Activated CD8-positive, alpha-beta T cell treated with anti-CD3 and anti-CD28 coated beads for 36 hours (primary cell): ENCODE measurements around the gene SYT8. TPM values are rescaled to one million over a fixed set of nuclear protein-coding genes. Genes with fewer than 3 reads are reported as not detected.

ENCODE experiments used
- ATAC-seq: fragments of 200-7000 bp; cut with Tn5 transposase; one replicate; pipeline ENCODE4 v1.10.0; 2021; ENCODE audit warnings: mild to moderate bottlenecking, moderate library complexity
- CTCF ChIA-PET: fragments of 350-600 bp; sonication (Branson Sonifier 250); formaldehyde crosslinking; loops from one replicate; lab custom pipeline; 2021; ENCODE audit warnings: antibody characterized with exemption; lab: Charles Lee
- POLR2A ChIA-PET: fragments of 350-600 bp; sonication (Branson Sonifier 250); formaldehyde crosslinking; loops from one replicate; lab custom pipeline; 2021; ENCODE audit warnings: antibody characterized with exemption; lab: Charles Lee
- DNase-seq: peaks from one replicate; pipeline ENCODE4 v3.0.0-alpha.2; 2020
- H3K27ac Mint-ChIP-seq: one replicate; pipeline ENCODE4 v1.8.0; 2021; ENCODE audit warnings: mild to moderate bottlenecking, mixed read lengths
- H3K27me3 Mint-ChIP-seq: one replicate; pipeline ENCODE4 v1.8.0; 2021; ENCODE audit warnings: mixed read lengths
- H3K36me3 Mint-ChIP-seq: one replicate; pipeline ENCODE4 v1.8.0; 2021; ENCODE audit warnings: low read depth, mixed read lengths
- H3K4me1 Mint-ChIP-seq: one replicate; pipeline ENCODE4 v1.8.0; 2021; ENCODE audit warnings: low read depth, mixed read lengths
- H3K4me3 Mint-ChIP-seq: one replicate; pipeline ENCODE4 v1.8.0; 2021; ENCODE audit warnings: mild to moderate bottlenecking, moderate library complexity, mixed read lengths
- H3K9me3 Mint-ChIP-seq: one replicate; pipeline ENCODE4 v1.8.0; 2021; ENCODE audit warnings: mixed read lengths
- CTCF ChIP-seq: fragments of 200-600 bp; IDR thresholded peaks from one replicate; pipeline ENCODE4 v1.8.0; 2022; ENCODE audit warnings: antibody characterized with exemption, mild to moderate bottlenecking
- intact Hi-C: fragments of 100-400 bp; cut with micrococcal nuclease; formaldehyde crosslinking; loops from one replicate; pipeline ENCODE4 v1.10.0; 2022
- total RNA-seq, 2 experiments: library from RNA; stranded (reverse); gene quantifications; one replicate each; pipeline ENCODE4 v1.2.3, GENCODE V29; 2021

Gene SYT8
- total RNA-seq, 2 experiments from 2014 or later, result not detected

- no peaks in the 10 kb centered on the region for H3K36me3 Mint-ChIP-seq
- TF ChIP-seq CTCF, result no peak
These were observed 9.6 kb upstream of the SYT8 start for GRCh38 chr11:1825039-1825740.

GRCh38 chr11:1825785-1826451 lies 8.9 kb upstream of the SYT8 start:
- Mint-ChIP-seq H3K4me1 (no peaks in the 10 kb centered on the region), H3K4me3 (no peak overlapping the region), H3K9me3 (no peaks in the 10 kb centered on the region), H3K27ac (no peak overlapping the region), H3K36me3 (no peaks in the 10 kb centered on the region), H3K27me3 (no peaks in the 10 kb centered on the region)
- DNase-seq (no peak), ATAC-seq (no peak)
- no peak for TF ChIP-seq CTCF
- intact Hi-C loops, result loop anchor here (5.0 kb wide), 1 partner anchor 174 kb away; no protein-coding TSS in a partner anchor
- ChIA-PET CTCF (interaction anchor here (1.4 to 5.6 kb wide), 2 partner anchors 132 to 173 kb away, joined by 5 to 24 read pairs; no protein-coding TSS in a partner anchor), POLR2A (interaction anchor here (0.8 kb wide), 1 partner anchor 70 kb away, joined by 3 read pairs; no protein-coding TSS in a partner anchor)

More at GRCh38 chr11:1825039-1825740, 9.6 kb upstream of the SYT8 start:
- Mint-ChIP-seq H3K27ac (no peak overlapping the region), H3K27me3 (no peaks in the 10 kb centered on the region), H3K4me3 (no peak overlapping the region), H3K9me3 (no peaks in the 10 kb centered on the region), H3K4me1 (no peaks in the 10 kb centered on the region)
- ChIA-PET CTCF (interaction anchor here (1.0 to 5.6 kb wide), 6 partner anchors 7 to 327 kb away, joined by 3 to 24 read pairs (median 4); no protein-coding TSS in a partner anchor), POLR2A (no interaction called here)
- ATAC-seq, result no peak
- DNase-seq, result no peak
- intact Hi-C loops, result loop anchor here (5.0 kb wide), 1 partner anchor 173 kb away; no protein-coding TSS in a partner anchor

GRCh38 chr11:1826552-1827094 lies 8.2 kb upstream of the SYT8 start:
- DNase-seq, result no peak
- Mint-ChIP-seq H3K27ac (no peak overlapping the region), H3K36me3 (no peaks in the 10 kb centered on the region), H3K9me3 (no peaks in the 10 kb centered on the region), H3K27me3 (no peaks in the 10 kb centered on the region), H3K4me3 (no peak overlapping the region), H3K4me1 (no peaks in the 10 kb centered on the region)
- intact Hi-C loops, result loop anchor here (5.0 kb wide), 1 partner anchor 174 kb away; no protein-coding TSS in a partner anchor
- no peak for ATAC-seq
- no peak for TF ChIP-seq CTCF
- CTCF ChIA-PET, result interaction anchor here (1.4 to 5.6 kb wide), 2 partner anchors 133 to 174 kb away, joined by 5 to 24 read pairs; no protein-coding TSS in a partner anchor
- POLR2A ChIA-PET, result interaction anchor here (0.8 kb wide), 1 partner anchor 69 kb away, joined by 3 read pairs; no protein-coding TSS in a partner anchor

GRCh38 chr11:1827095-1827813 lies 7.5 kb upstream of the SYT8 start:
- Mint-ChIP-seq H3K27ac (no peak overlapping the region), H3K4me1 (no peaks in the 10 kb centered on the region), H3K4me3 (no peak overlapping the region), H3K27me3 (no peaks in the 10 kb centered on the region), H3K36me3 (no peaks in the 10 kb centered on the region), H3K9me3 (no peaks in the 10 kb centered on the region)
- DNase-seq (no peak), ATAC-seq (no peak)
- CTCF ChIA-PET, result interaction anchor here (1.3 to 5.6 kb wide), 3 partner anchors 22 to 134 kb away, joined by 3 to 24 read pairs (median 3); no protein-coding TSS in a partner anchor
- TF ChIP-seq CTCF, result no peak
- POLR2A ChIA-PET, result no interaction called here
- intact Hi-C loops, result loop anchor here (5.0 kb wide), 1 partner anchor 175 kb away; no protein-coding TSS in a partner anchor
